Thoracic aorta (tissue), 2 donors: ENCODE results near the gene NTNG1. TPM values are rescaled to one million over a fixed set of nuclear protein-coding genes. Genes with fewer than 3 reads are reported as not detected.

Experiments used
- ATAC-seq: fragments of 150-250 bp; one replicate; pipeline ENCODE4 v1.8.0; 2017; ENCODE audit warnings: low read depth; ENCODE audit not compliant: insufficient number of reproducible peaks, low FRiP score
- DNase-seq: peaks from one replicate; pipeline ENCODE4 v3.0.0-alpha.2; 2020; ENCODE audit warnings: low spot score
- H3K27ac ChIP-seq, 2 donors: fragments of 200-600 bp; sonication (generic); 1 replicate in 1 of 2; 2 replicates in 1 of 2; pipeline ENCODE4 v1.5.1; 2016; ENCODE audit warnings: mild to moderate bottlenecking in 2 of 2, moderate library complexity in 2 of 2
- H3K27me3 ChIP-seq: fragments of 200-600 bp; sonication (generic); replicated peaks from 2 replicates; pipeline ENCODE4 v1.6.0; 2016; ENCODE audit warnings: mild to moderate bottlenecking; ENCODE audit not compliant: insufficient read depth
- H3K36me3 ChIP-seq: fragments of 200-600 bp; sonication (generic); one replicate; pipeline ENCODE4 v1.5.1; 2016
- H3K4me1 ChIP-seq, 2 donors: fragments of 200-600 bp; sonication (generic); 1 replicate in 1 of 2; 2 replicates in 1 of 2; pipeline versions ENCODE4 v1.5.1 to v1.6.0; 2016; ENCODE audit warnings: low read depth in 2 of 2, mild to moderate bottlenecking in 1 of 2; ENCODE audit not compliant: control insufficient read depth in 1 of 2
- H3K4me3 ChIP-seq: fragments of 200-600 bp; sonication (generic); 2 replicates; pipeline ENCODE4 v1.5.1; 2016; ENCODE audit warnings: mild to moderate bottlenecking
- H3K9me3 ChIP-seq: fragments of 200-600 bp; sonication (generic); 2 replicates; pipeline ENCODE4 v1.5.1; 2016
- total RNA-seq, 2 donors: library from RNA; depleted of rRNA; stranded (reverse); fragments of >200 nt; gene quantifications; one replicate each; pipeline versions ENCODE4 v1.1.0 to v1.2.3, GENCODE V29; 2016
- TF ChIP-seq, protein P1 (sequence below): fragments of 200-600 bp; sonication (generic); IDR thresholded peaks from one replicate; pipeline ENCODE4 v1.5.1; 2019; ENCODE audit warnings: antibody characterized with exemption

The NTNG1 gene
- total RNA-seq, 2 donors from 2014 or later, result 0.99 to 1.4 TPM

DNA sequence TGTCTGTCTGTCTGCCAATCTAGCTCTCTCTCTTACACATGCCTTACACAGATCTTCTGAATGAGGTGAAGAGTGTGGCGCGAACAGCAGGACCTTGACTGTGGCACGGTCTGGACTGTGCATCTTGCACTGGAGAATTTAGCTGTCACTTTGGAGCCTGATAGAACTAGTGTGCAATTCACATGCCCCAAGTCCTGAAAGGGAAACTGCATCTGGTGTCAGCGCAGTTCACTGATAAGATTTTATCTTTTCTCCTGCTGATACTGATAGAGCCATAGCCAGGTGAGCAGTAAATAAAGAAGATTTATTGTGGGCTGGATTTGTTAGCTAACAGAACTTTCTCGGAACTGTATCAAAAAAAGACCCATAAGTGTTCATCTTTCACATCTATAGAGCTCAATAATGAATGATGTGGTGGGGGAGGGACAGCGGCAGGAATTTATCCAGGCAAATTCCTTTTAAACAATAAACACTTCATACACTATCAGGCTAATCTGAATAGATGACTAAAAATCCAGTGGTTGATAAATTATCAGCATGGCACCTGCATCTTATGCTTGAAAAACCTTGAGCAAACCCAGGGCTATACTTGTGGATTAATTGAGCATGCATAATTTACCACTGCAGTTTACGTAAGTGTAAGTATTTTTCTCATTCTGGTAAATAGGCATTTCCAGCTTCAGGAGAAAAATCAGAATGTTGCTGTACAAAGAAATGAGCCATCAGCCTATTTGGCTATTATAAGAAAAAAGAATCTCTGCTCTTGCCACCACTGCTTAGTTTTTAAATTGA is 104.1 kb downstream of the NTNG1 start:
- Histone ChIP-seq H3K4me3 (no peak overlapping the region), H3K36me3 (no peaks in the 10 kb centered on the region), H3K27ac (no peak overlapping the region), H3K27me3 (no peaks in the 10 kb centered on the region), H3K9me3 (no peaks in the 10 kb centered on the region), H3K4me1 (no peaks in the 10 kb centered on the region)
- ATAC-seq (no peak), DNase-seq (no peak)
- TF ChIP-seq, protein P1, sequence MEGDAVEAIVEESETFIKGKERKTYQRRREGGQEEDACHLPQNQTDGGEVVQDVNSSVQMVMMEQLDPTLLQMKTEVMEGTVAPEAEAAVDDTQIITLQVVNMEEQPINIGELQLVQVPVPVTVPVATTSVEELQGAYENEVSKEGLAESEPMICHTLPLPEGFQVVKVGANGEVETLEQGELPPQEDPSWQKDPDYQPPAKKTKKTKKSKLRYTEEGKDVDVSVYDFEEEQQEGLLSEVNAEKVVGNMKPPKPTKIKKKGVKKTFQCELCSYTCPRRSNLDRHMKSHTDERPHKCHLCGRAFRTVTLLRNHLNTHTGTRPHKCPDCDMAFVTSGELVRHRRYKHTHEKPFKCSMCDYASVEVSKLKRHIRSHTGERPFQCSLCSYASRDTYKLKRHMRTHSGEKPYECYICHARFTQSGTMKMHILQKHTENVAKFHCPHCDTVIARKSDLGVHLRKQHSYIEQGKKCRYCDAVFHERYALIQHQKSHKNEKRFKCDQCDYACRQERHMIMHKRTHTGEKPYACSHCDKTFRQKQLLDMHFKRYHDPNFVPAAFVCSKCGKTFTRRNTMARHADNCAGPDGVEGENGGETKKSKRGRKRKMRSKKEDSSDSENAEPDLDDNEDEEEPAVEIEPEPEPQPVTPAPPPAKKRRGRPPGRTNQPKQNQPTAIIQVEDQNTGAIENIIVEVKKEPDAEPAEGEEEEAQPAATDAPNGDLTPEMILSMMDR, result no peak

DNA sequence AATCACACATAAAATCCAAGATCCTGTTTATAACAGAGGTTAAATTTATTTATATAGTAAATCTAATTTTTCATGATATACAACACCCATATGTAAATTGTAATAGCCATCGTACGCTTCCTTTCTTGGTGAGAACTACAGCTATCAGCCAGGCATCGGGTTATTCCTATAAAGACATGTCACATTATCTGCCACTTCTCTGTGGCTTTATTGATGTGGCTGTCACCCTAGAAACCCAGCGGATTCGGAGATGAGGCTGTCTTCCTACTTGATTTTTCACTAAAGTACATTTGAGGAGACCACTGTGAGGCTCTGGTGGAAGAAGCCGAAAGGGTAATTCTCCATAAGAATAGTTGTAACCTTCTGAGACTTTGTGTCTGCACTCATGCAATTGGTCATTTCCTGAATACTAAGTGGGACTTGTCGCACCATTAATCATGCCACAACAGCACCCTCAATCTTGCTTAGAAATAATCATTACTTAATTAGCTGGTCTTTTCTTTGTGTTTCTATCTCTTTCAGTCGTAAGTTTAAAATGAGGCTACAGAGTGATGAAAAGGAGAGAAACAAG is 106.0 kb downstream of the NTNG1 start:
- Histone ChIP-seq H3K4me1 (no peaks in the 10 kb centered on the region), H3K4me3 (no peak overlapping the region), H3K36me3 (no peaks in the 10 kb centered on the region), H3K27me3 (no peaks in the 10 kb centered on the region), H3K9me3 (no peaks in the 10 kb centered on the region), H3K27ac (no peak overlapping the region)
- no peak for ATAC-seq
- no peak for DNase-seq
- TF ChIP-seq, protein P1, result no peak

DNA sequence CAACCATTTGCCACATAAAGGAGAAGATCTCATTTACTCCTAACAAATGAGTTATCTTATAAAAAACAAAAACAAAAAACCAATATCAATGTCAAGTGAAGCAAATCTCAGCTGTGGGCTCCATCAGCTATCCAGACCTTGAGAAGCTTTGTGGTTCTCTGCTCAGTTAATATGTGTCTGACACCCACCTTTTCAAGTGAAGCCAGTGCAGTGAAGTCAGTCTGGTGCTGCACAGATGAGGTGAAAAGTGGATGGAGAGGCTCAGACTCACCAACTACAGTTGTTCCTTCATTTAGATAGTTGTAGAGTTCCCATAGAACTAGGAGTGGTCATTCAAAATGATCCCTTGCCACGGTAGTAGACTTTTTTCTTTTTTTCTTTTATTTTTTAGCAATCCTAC is 106.8 kb downstream of the NTNG1 start:
- ATAC-seq, result no peak
- Histone ChIP-seq H3K36me3 (no peaks in the 10 kb centered on the region), H3K27ac (no peak overlapping the region), H3K4me3 (no peak overlapping the region), H3K9me3 (no peaks in the 10 kb centered on the region), H3K27me3 (no peaks in the 10 kb centered on the region), H3K4me1 (no peaks in the 10 kb centered on the region)
- TF ChIP-seq, protein P1, result no peak
- no peak for DNase-seq

DNA sequence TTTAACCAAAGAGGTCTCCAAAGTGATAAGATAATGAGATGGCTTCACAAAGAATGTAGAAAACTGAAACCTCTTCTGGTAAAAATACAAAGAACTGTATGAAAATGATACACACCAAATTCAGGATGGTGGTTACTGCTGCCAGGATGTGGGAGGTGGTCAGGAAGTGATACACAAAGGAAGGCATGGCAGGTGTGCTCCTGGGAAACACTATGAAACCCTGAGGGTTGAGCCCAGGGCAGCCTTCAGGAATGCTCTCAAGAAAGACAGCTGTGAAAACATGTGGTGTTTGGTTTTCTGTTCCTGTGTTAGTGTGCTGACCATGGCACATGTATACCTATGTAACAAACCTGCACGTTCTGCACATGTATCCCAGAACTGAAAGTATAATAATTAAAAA is 109.3 kb downstream of the NTNG1 start:
- H3K27ac ChIP-seq, result no peak overlapping the region
- no peaks in the 10 kb centered on the region for H3K27me3 ChIP-seq
- no peak overlapping the region for H3K4me3 ChIP-seq
- no peaks in the 10 kb centered on the region for H3K9me3 ChIP-seq
- DNase-seq (no peak), ATAC-seq (no peak)
- H3K4me1 ChIP-seq, result no peaks in the 10 kb centered on the region
- TF ChIP-seq, protein P1, result no peak
- H3K36me3 ChIP-seq, result no peaks in the 10 kb centered on the region

DNA sequence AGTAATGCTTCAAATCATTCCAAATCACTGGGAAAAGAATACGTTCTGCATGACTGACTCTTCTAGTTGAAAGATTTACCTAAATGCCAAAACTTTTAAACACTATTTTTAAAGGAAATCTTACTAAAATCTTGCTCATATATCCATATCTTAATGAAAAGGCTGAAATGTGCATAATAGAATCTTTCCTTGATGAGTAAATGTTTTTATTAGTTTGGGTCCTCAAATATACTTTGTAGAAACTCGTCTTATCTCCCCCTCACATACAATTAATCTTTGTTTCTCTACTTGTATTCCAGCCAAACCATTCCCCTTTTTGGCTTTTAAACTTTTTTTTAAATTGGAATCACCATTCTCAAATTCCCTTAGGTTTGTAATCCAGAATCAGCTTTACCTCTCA is 110.2 kb downstream of the NTNG1 start:
- no peak for ATAC-seq
- no peak overlapping the region for H3K4me3 ChIP-seq
- no peaks in the 10 kb centered on the region for H3K4me1 ChIP-seq
- H3K27me3 ChIP-seq, result no peaks in the 10 kb centered on the region
- H3K27ac ChIP-seq, result no peak overlapping the region
- TF ChIP-seq, protein P1, result no peak
- H3K9me3 ChIP-seq, result no peaks in the 10 kb centered on the region
- no peaks in the 10 kb centered on the region for H3K36me3 ChIP-seq
- no peak for DNase-seq
